GM18526 (cell line): ENCODE data around the gene B3GNT8.
A peak's percentile ranks its signal among the peaks of the same experiment; 100 is the strongest.

Experiments
- POLR2A ChIP-seq: IDR thresholded peaks from 3 replicates; pipeline ENCODE4 v1.6.1; 2011; ENCODE audit not compliant: insufficient read length; ENCODE audit errors: extremely low read depth

B3GNT8 gene

GRCh38 chr19:41408256-41408655 is 18.9 kb downstream of the B3GNT8 start:
- no peak for TF ChIP-seq POLR2A

DNA sequence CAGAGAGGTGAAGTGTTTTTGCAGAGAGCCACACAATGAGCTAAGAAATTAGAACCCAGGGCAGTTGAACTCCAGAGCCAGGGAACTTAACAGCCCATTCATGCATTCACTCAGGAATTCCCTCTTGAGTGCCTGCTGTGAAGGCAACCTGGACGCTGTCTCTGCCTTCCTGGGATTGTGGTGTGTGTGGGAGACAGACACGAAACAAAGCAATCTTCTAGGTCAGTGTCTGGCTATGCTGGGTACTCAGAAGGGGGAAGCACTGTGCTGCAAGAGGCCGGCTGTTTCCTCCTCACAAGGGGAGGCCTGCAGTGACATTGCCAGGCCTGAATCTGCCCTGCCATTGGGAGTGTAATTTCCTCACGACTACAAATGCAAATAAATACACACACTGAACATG is 19.9 kb downstream of the B3GNT8 start:
- TF ChIP-seq POLR2A, result no peak

DNA sequence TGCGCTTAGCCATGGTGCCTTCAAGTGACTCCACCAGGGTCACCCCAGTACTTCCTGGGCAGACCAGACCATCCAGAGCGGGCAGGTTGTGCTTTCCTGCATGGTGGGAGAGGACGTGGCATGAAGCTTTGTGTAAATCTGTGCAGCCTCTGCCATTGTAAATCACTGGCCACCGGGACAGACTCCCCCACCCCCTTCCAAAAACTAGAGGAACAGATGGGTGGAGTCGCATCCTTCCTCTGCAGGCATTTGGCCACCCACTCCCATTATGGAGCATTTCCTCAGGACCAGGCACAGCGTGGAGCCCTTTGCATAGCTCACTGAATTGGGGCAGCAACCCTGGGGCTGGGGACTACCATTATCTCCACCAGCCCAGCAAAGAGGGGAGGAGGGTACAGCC is 21.4 kb downstream of the B3GNT8 start:
- no peak for TF ChIP-seq POLR2A

GRCh38 chr19:41403181-41403970 is 23.8 kb downstream of the B3GNT8 start:
- no peak for TF ChIP-seq POLR2A

GRCh38 chr19:41402010-41402409 is 25.2 kb downstream of the B3GNT8 start:
- TF ChIP-seq POLR2A, result no peak

DNA sequence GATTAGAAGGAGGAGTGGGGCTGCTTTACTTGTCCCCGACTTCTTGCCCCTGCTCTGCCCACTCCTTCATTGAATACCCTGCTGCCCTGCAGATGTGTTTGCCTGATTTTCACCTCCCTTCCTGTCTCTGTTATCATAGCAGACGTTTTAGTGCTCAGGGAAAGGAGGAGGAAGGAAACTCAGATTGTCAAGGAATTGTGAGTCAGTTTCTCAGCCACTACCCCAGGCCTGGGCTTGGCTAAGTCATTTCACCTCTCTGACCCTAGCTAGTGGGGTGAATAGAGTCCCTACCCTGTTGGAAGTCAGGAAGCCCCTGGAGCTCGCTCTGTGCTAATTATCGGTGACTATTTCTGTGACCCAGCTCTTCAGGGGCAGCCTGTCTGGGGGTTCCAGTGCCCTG is 25.7 kb downstream of the B3GNT8 start:
- TF ChIP-seq POLR2A, result no peak

DNA sequence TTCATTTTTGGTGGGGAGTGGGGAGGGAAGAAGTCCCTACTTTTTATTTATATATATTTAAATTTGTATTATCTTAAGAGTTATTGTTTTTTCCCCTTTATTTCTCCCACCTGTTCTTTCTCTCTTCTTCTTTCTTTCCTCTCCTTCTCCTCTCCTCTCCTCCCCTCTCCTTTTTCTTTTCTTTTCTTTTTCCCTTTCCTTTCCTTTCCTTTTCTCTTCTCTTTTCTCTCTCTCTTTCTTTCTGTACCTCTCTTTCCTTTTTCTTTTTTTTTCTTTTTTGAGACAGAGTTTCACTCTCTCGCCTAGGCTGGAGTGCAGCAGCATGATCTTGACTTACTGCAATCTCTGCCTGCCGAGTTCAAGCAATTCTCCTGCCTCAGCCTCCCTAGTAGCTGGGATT is 27.6 kb downstream of the B3GNT8 start:
- no peak for TF ChIP-seq POLR2A

- no peak for TF ChIP-seq POLR2A
These were observed 28.1 kb downstream of the B3GNT8 start for GRCh38 chr19:41399091-41399490.

- TF ChIP-seq POLR2A, result no peak
These were observed 28.6 kb downstream of the B3GNT8 start for GRCh38 chr19:41398598-41398997.

GRCh38 chr19:41398050-41398418 is 29.1 kb downstream of the B3GNT8 start:
- TF ChIP-seq POLR2A, result no peak

- TF ChIP-seq POLR2A, result peak; percentile 66
These were observed 29.8 kb downstream of the B3GNT8 start, which contains the start of the genes BCKDHA and EXOSC5 for GRCh38 chr19:41397086-41398049. TSS of gene BCKDHA (plus strand) at chr19:41397818. CDS start at chr19:41397828, 10 bp downstream. TSS of gene EXOSC5 (minus strand) at chr19:41397359. CDS start at chr19:41397328, 31 bp downstream.

- no peak for TF ChIP-seq POLR2A
These were observed 31.8 kb downstream of the B3GNT8 start for GRCh38 chr19:41395355-41395754.

DNA sequence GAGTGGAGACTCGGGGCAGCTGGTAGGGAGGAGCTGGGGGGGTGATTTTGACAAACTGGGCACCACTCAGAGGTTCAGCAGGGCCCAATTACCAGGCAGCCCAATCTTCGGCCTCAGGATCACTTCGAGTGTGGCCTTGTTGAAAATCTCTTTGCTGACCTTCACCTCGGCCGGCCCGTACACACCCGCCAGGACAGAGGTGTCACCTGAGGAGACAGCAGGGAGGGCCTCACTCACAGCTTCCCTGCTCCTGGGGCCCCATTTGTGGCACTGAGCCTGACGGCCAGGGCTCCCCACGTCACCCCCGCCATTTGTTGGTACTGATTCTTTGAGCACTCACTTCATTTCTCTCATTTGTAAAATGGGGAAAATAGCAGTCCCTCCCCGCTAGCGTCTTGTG is 34.4 kb downstream of the B3GNT8 start:
- no peak for TF ChIP-seq POLR2A

- TF ChIP-seq POLR2A, result no peak
These were observed 35.6 kb downstream of the B3GNT8 start for GRCh38 chr19:41391618-41392017.

DNA sequence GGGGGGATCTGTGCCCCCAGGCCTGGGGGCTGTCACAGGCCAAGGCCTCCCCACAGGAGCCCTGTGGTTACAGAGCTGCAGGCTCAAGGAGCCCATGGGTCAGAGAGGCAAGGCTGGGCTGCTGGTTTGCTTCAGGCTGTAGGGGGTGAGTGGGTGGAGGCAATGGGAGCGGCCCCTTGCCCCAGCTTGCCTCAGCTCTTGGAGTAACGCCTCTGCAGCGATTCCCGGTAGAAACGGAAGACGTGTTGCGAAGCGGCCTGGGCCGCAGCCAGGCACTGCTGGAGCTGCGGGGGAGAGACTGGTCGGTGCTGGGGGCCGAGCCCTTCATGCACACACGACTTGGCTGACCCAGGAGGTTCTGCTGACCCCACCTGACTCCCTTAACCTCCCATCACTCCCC is 40.7 kb downstream of the B3GNT8 start:
- TF ChIP-seq POLR2A, result no peak

DNA sequence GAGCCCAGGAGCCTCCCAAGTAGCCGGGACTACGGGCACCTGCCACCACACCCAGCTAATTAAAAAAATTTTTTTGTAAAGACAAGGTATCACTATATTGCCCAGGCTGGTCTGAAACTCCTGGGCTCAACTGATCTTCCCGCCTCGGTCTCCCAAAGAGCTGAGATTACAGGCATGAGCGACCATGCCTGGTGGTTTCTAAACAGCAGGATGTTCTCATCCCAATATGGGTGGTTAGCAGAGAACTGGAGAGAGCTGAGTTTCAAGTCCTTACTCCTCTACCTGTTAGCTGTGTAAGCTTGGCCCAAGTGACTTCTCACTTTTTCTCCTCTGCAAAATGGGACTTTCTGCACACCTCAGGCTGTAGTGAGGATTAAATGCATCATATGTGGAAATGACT is 42.8 kb downstream of the B3GNT8 start:
- TF ChIP-seq POLR2A, result no peak
